K562 (cell line): ENCODE measurements around the gene HAPLN2. TPM values are rescaled to one million over a fixed set of nuclear protein-coding genes. Genes with fewer than 3 reads are reported as not detected.

ENCODE experiments used
- CREM ChIP-seq: IDR thresholded peaks from 2 replicates; pipeline ENCODE4 v1.6.1; 2014; ENCODE audit warnings: antibody characterized with exemption, low read depth
- CTBP1 ChIP-seq: fragments of 450-650 bp; IDR thresholded peaks from 2 replicates; pipeline ENCODE4 v1.6.1; 2016; ENCODE audit warnings: borderline replicate concordance
- E2F3 ChIP-seq: fragments of 250-450 bp; sonication (Bioruptor Pico); IDR thresholded peaks from 2 replicates; pipeline ENCODE4 v1.4.0; 2020; ENCODE audit warnings: mild to moderate bottlenecking
- ELF1 ChIP-seq: fragments of 200-800 bp; sonication (Bioruptor generic); IDR thresholded peaks from 2 replicates; pipeline ENCODE4 v1.6.1; 2016; ENCODE audit warnings: missing genetic modification characterization, missing compliant biosample characterization
- FOS ChIP-seq: IDR thresholded peaks from 3 replicates; pipeline ENCODE4 v1.6.1; 2011; ENCODE audit not compliant: insufficient read length; ENCODE audit errors: extremely low read depth
- GTF2A2 ChIP-seq: IDR thresholded peaks from 2 replicates; pipeline ENCODE4 v1.6.1; 2016; ENCODE audit warnings: mild to moderate bottlenecking, missing genetic modification characterization, missing compliant biosample characterization
- HIVEP1 ChIP-seq: fragments of 250-450 bp; sonication (Bioruptor Pico); IDR thresholded peaks from 2 replicates; pipeline ENCODE4 v1.4.0; 2020; ENCODE audit warnings: mild to moderate bottlenecking
- KDM5B ChIP-seq: fragments of 200-600 bp; sonication (generic); IDR thresholded peaks from 2 replicates; pipeline ENCODE4 v1.6.1; 2012; ENCODE audit warnings: low read depth, mild to moderate bottlenecking, moderate library complexity, low read length, control low read depth, inconsistent platforms; ENCODE audit not compliant: insufficient replicate concordance
- MAZ ChIP-seq, 2 experiments: fragments of 450-650 bp in 1 of 2; sonication (generic) in 1 of 2; formaldehyde crosslinking; IDR thresholded peaks in 1 of 2; conservative IDR thresholded peaks in 1 of 2; 2 replicates each; pipeline versions ENCODE4 v1.4.0 to v1.5.0; 2020; ENCODE audit warnings: mild to moderate bottlenecking in 1 of 2, missing genetic modification reagents in 1 of 2
- POLR2G ChIP-seq: fragments of 200-400 bp; formaldehyde crosslinking; IDR thresholded peaks from 2 replicates; pipeline ENCODE4 v1.6.1; 2017; ENCODE audit warnings: low read depth, mild to moderate bottlenecking, antibody characterized with exemption, low read length, moderate library complexity
- TGIF2 ChIP-seq: sonication (generic); formaldehyde crosslinking; IDR thresholded peaks from 2 replicates; pipeline ENCODE4 v1.8.1; 2022; ENCODE audit warnings: mild to moderate bottlenecking, missing genetic modification reagents, moderate library complexity
- ZNF274 ChIP-seq: IDR thresholded peaks from 2 replicates; pipeline ENCODE4 v1.6.1; 2011; ENCODE audit warnings: low read depth, mild to moderate bottlenecking, low read length, moderate library complexity, borderline replicate concordance
- ZNF280B ChIP-seq: fragments of 250-450 bp; sonication (Bioruptor Pico); IDR thresholded peaks from 2 replicates; pipeline ENCODE4 v1.5.1; 2021; ENCODE audit warnings: mild to moderate bottlenecking
- ZNF354B ChIP-seq: fragments of 250-450 bp; sonication (Bioruptor Pico); IDR thresholded peaks from 2 replicates; pipeline ENCODE4 v1.4.0; 2020
- ZNF57 ChIP-seq: fragments of 450-650 bp; formaldehyde crosslinking; IDR thresholded peaks from 2 replicates; pipeline ENCODE4 v1.4.0; 2020; ENCODE audit warnings: mild to moderate bottlenecking, moderate library complexity
- ZNF586 ChIP-seq: fragments of 450-650 bp; formaldehyde crosslinking; conservative IDR thresholded peaks from 2 replicates; pipeline ENCODE4 v1.4.0; 2020; ENCODE audit warnings: mild to moderate bottlenecking, moderate library complexity
- ZNF655 ChIP-seq: fragments of 250-450 bp; sonication (Bioruptor Pico); IDR thresholded peaks from 2 replicates; pipeline ENCODE4 v1.5.0; 2021
- polyA plus RNA-seq, 8 experiments: library from polyadenylated mRNA; depleted of rRNA in 4 of 8; stranded (reverse) in 5 of 8; unstranded in 3 of 8; fragments of >200 nt; fragmentation: Nextera tagmentation in 2 of 8; fragmentation: Illumina TruSeq in 1 of 8; extraction: Ambion mirVana in 2 of 8; extraction: Trizol in 1 of 8; gene quantifications; 2 replicates each; pipeline versions ENCODE4 v1.2.1 to v1.2.3, GENCODE V29; 2011 to 2014; ENCODE audit warnings: inconsistent platforms in 1 of 8, missing spikeins in 1 of 8
- total RNA-seq, 7 experiments: library from RNA; depleted of rRNA in 6 of 7; stranded (reverse); fragments of >200 nt in 6 of 7; fragmentation: Illumina TruSeq in 2 of 7; extraction: Trizol in 2 of 7; gene quantifications; 2 replicates each; pipeline versions ENCODE4 v1.2.1 to v1.2.3, GENCODE V29; 2011 to 2021; ENCODE audit warnings: low replicate concordance in 1 of 7
- TF ChIP-seq, protein P1 (sequence below), 2 experiments: fragments of 450-650 bp; IDR thresholded peaks; 2 replicates each; pipeline ENCODE4 v1.6.1; 2018; ENCODE audit warnings: mild to moderate bottlenecking in 2 of 2, low read depth in 1 of 2; ENCODE audit not compliant: partially characterized antibody in 2 of 2
- TF ChIP-seq, protein P2 (sequence below), 2 experiments: fragments of 450-650 bp in 1 of 2; sonication (generic) in 1 of 2; formaldehyde crosslinking in 1 of 2; IDR thresholded peaks in 1 of 2; conservative IDR thresholded peaks in 1 of 2; 2 replicates each; pipeline versions ENCODE4 v1.6.1 to v1.8.1; 2016 to 2023; ENCODE audit warnings: mild to moderate bottlenecking in 2 of 2, moderate library complexity in 2 of 2, inconsistent platforms in 1 of 2, missing genetic modification reagents in 1 of 2
- TF ChIP-seq, protein P3 (sequence below): fragments of 450-650 bp; formaldehyde crosslinking; IDR thresholded peaks from 2 replicates; pipeline ENCODE4 v1.4.0; 2020; ENCODE audit warnings: mild to moderate bottlenecking

The HAPLN2 gene
- total and polyA plus RNA-seq, 9 of the 15 experiments (the other 6 are each of a cell fraction or from before 2014, with no cell fraction given) = 0.14 to 5.2 (median 3.8) TPM; not detected in 4

DNA sequence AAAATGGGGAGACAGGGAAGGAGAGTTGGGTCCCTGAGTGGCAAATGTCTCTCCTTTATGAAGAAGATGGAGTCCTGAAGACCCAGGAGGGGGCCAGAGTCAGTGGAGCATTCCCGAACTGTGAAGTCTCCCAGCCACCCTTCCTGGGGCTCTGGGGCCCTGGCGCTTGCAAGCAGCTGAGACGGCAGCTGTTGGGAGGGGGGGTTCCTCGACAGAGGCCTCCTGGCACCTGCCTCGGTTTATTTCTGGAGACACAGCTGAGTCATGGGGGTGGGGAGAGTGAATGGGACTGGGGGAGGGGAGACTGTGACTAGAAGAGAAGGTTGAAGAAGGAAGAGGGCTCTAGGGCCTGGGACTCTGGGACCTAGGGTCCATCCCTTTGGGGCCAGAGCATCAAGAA lies 44.0 kb downstream of the HAPLN2 start (continued):
- TF ChIP-seq, protein P1, sequence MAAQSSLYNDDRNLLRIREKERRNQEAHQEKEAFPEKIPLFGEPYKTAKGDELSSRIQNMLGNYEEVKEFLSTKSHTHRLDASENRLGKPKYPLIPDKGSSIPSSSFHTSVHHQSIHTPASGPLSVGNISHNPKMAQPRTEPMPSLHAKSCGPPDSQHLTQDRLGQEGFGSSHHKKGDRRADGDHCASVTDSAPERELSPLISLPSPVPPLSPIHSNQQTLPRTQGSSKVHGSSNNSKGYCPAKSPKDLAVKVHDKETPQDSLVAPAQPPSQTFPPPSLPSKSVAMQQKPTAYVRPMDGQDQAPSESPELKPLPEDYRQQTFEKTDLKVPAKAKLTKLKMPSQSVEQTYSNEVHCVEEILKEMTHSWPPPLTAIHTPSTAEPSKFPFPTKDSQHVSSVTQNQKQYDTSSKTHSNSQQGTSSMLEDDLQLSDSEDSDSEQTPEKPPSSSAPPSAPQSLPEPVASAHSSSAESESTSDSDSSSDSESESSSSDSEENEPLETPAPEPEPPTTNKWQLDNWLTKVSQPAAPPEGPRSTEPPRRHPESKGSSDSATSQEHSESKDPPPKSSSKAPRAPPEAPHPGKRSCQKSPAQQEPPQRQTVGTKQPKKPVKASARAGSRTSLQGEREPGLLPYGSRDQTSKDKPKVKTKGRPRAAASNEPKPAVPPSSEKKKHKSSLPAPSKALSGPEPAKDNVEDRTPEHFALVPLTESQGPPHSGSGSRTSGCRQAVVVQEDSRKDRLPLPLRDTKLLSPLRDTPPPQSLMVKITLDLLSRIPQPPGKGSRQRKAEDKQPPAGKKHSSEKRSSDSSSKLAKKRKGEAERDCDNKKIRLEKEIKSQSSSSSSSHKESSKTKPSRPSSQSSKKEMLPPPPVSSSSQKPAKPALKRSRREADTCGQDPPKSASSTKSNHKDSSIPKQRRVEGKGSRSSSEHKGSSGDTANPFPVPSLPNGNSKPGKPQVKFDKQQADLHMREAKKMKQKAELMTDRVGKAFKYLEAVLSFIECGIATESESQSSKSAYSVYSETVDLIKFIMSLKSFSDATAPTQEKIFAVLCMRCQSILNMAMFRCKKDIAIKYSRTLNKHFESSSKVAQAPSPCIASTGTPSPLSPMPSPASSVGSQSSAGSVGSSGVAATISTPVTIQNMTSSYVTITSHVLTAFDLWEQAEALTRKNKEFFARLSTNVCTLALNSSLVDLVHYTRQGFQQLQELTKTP (IDR thresholded peaks at IDR 0.05; ENCODE audit: low read depth in 1 of 2, partially characterized antibody in 2 of 2) = no peak
- TF ChIP-seq, protein P2, sequence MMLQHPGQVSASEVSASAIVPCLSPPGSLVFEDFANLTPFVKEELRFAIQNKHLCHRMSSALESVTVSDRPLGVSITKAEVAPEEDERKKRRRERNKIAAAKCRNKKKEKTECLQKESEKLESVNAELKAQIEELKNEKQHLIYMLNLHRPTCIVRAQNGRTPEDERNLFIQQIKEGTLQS (IDR thresholded peaks at IDR 0.05) = peak; percentile 56; the same call in 1 of the 2 replicates
- TF ChIP-seq, protein P2 (CRISPR knock-in tag; conservative IDR thresholded peaks at IDR 0.05) = no peak
- TF ChIP-seq ELF1 (tag) (no peak), CTBP1 (no peak), ZNF586 (CRISPR knock-in tag) (no peak), E2F3 (CRISPR knock-in tag) (no peak), ZNF354B (no peak), CREM (no peak), ZNF655 (CRISPR knock-in tag) (no peak), POLR2G (0 out of 2 replicates have a peak, but pooled peaks have one; percentile 17), ZNF57 (CRISPR knock-in tag) (no peak), ZNF274 (no peak), MAZ (CRISPR knock-in tag; conservative IDR thresholded peaks at IDR 0.05 in 1 of 2, IDR thresholded peaks at IDR 0.05 in 1 of 2) (0 out of 4 replicates have a peak, but pooled peaks of 1 of the 2 experiments have one; percentile 41), TGIF2 (CRISPR knock-in tag) (no peak), HIVEP1 (CRISPR knock-in tag) (no peak), KDM5B (no peak), ZNF280B (CRISPR knock-in tag) (no peak), GTF2A2 (no peak), FOS (no peak)
- TF ChIP-seq, protein P3, sequence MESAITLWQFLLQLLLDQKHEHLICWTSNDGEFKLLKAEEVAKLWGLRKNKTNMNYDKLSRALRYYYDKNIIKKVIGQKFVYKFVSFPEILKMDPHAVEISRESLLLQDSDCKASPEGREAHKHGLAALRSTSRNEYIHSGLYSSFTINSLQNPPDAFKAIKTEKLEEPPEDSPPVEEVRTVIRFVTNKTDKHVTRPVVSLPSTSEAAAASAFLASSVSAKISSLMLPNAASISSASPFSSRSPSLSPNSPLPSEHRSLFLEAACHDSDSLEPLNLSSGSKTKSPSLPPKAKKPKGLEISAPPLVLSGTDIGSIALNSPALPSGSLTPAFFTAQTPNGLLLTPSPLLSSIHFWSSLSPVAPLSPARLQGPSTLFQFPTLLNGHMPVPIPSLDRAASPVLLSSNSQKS (CRISPR knock-in tag) = no peak
